ENCODE measurements around the gene ATAD3A.
"Not testable (repeated sequence)": the region's sequence is repeated elsewhere in the genome, so short reads cannot be mapped to it uniquely, and the experiment has no call there.

Gene ATAD3A

DNA sequence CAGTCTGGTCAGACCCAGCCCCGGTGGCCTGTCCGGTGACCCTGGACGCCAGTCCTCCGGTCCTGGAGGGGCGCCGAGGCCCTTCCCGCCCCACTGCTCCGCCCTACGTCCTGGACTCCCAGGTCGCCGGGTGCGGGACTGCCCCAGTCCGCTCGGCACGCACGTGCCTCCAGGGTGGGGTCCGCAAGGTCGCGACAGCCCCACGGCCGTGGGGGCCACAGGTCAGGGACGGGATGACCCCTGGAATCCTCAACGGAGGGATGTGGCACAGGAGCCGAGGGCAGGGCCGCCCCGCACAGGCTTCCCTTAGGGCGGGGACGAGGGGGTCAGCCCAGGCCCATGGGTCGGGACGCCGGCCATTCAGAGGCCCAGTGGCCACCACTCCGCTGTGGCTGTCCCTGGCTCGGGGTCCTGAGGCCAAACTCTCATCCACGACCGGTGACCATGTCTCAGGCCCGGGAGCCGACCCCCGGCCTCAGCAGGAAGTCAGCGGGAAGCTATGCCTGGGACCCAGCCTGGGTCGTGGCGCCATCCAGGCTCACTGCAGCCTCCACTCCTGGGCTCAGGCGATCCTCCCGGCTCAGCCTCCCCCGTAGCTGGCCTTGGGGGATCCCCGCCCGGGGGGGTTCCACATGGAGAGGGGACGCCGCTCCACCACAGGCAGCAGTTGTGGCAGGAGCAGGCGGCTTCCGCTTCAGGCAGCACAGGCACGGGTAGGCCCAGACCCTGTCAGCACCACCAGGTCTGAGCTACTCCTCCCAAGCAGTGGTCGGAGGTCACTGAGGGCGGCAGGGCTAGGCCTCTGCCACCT is 29.1 kb downstream of the ATAD3A start:
- DNase-seq: no peak

DNA sequence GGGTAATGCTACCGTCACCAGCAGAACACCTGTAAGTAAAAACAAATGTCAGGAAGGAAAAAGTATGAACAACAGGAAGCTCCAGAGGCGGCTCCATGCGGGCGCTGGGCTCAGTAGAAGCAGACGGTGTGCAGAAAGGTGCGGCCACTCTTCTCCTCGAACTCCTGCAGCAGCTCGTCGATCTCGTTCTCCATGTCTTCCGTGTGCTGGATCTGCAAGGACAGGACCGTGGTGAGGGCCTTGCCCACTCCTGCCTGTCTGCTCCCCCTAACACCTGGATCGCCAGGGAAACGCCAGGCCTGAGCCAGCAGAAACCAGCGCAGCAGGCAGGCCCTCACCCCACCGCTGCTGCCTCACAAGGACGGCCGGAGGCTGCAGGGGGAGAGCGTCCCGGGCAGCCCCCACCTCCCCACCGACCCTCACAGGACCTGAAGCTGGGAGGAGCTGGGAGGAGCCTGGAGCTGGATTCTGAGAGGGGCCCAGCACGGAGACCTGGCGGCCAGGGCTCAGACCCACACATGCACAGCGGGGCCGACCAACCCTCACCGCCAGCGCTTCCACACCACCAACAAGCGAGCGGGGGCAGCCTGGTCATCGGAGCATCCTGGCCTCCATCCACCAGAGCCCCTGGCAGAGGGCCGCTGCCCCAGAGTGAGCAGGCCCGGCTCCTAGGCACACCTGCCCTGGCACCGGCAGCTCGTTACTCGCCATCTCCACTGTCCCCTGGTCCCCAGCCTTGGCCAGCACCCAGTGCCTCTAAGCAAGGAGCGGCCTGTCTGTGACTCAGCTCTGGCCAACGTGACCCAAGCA is 30.2 kb downstream of the ATAD3A start:
- no peak for DNase-seq

DNA sequence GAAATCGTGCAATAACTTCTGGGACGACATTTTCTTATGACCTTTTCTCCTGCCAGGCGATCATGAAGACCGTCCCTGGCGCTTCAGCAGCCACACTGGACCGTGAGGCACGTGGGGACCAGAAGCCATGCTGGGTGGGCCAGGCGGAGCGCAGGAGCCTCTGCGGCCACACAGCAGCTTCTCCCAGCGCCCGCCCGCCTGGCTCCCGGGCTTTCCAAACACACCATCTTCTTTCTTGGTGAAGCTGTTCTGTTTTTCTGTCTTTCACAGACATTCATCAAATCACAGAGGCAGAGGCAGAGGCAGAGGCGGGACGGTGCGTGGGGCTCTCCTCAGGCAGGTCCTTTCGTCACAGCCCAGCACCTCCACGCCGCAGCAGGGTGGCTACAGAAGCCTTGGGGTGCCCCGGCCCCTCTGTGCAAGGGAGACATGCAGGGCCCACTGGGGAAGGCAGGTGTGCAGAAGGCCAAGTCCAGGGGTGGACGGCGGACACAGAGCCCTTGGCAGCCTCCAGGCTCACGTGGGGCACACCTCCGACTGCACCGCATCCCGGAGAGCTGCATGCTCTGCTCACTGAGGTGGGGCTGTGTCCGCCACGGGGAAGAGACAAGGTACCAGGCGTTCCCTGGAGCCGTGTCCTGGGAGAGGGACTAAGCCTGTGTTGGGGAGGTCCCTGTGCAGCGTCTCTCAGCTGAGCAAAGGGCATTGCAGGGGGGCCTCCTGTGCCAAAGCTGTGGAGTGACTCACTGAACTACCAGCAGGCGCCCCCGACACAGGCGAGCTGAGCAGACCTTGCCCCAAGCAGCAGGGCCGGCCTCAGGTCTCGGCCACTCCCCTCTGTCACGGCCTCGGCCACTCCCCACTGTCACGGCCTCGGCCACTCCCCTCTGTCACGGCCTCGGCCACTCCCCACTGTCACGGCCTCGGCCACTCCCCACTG is 31.1 kb downstream of the ATAD3A start:
- DNase-seq: no peak

DNA sequence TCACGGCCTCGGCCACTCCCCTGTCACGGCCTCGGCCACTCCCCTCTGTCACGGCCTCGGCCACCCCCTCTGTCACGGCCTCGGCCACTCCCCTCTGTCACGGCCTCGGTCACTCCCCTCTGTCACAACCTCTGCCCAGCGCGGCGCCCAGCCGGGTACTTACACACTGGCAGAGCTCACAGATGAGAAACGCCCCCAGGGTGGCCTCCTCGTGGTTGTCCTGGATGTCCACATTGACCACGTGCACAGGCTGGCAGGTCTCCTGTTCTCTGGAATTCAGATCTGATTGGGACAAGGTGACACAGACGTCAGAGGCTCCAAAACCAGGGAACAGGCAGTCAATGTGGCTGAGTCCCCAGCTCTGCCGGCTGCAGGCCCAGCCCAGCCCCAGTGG is 31.7 kb downstream of the ATAD3A start:
- DNase-seq: no peak

DNA sequence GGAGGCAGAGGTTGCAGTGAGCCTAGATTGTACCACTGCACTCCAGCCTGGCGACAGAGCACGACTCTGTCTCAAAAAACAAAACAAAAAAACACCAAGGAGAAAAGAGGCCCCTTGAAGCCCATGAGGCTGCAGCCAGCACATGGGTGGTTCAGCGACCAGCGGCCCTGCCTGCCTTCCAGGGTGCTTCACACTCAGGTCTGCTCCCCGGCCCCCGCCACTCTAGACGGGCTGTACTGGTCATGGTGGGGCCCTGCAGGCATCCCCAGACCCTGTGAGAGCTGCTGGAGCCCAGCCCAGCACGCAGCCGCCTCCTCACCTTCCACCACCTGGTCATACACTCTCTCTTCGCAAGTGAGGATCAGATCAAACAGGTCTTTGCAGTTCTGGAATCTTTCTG is 32.6 kb downstream of the ATAD3A start:
- no peak for DNase-seq

DNA sequence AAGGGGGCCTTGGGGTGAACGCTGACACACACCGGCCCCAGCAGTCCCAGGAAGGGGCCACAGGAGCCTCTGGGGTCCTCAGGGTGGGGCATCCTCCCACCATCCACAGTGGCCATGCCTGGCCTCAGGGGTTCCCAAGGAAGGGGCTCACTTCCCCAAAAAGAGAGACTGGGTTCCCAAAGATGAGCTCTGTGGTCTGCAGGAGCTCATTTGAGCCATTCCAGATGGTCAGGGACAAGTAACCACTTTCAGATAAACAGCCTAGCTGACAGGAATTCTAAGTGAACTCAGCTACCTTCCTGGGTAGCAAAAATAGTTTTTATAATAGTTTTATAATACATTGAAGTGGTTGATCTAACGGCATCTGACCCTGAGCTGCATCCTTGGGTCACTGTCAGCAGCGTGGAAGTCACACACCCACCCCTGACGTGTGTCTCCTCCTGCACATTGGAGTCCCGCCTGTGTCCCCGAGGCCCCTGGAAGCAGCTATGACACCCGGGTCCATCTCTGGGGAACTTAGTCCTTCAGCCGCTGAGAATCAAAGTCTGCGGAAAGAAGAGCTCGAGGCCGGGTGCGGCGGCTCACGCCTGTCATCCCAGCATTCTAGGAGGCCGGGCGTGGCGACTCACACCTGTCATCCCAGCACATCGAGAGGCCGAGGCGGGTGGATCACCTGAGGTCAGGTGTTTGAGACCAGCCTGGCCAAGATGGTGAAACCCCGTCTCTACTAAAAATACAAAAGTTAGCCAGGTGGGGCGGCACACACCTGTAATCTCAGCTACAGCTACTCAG is 34.2 kb downstream of the ATAD3A start:
- no peak for DNase-seq

DNA sequence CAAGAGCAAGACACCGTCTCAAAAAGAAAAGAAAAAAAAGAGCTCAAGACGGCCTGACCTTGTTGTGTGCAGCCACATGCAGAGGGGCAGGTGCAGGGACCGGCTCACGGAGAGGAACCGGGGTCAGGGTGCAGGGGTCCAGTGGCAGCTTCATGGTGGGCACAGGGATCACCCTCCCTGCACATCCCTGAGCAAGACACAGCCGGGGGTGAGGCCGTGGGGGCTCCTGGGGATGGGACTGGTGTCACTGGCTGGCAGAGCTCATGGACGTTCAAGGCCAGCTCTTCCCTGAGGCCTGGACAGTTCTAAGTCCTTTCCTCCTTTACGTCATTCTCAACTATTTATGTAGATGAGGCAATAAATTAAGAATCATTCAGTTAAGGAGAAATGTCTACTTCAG is 35.0 kb downstream of the ATAD3A start:
- DNase-seq: no peak

DNA sequence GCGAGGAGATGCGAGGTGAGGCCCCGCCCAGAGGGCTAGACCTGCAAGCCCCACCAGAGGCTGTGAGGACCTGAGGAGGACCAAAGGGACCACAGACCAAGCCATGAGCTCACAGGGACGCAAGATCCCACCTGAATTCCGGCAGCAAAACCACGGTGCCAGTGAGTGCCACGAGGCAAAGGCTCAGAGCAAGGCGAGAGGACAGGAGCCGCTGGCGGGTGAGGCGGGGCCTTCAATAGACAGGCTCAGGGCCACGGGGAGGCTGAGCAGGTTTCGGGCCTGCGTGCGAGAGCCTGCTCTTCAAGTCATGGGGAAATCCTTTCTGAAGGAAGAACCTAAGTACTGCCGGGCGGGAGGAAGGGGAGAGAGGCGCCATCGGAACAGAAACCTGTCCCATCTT is 35.5 kb downstream of the ATAD3A start:
- DNase-seq: no peak

DNA sequence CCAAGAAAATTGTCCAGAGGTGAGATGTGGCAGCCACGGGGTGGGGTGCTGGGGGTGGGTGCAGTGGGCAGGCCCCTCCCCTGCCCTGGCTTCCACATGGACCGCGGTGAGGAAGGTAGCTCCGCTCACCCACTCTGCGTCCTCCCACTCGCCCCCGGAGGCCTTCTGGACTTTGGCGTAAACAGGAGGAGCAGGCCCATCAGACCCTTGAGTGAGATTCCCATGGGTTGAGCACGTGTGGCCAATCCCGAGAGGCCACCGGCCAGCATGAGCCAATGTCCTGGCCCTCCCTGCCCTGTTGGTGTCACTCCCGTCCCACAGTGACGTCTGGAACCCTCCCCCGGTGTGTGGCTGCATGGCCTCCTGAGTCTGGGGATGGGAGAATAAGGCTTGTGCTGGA is 36.6 kb downstream of the ATAD3A start:
- DNase-seq: no peak

DNA sequence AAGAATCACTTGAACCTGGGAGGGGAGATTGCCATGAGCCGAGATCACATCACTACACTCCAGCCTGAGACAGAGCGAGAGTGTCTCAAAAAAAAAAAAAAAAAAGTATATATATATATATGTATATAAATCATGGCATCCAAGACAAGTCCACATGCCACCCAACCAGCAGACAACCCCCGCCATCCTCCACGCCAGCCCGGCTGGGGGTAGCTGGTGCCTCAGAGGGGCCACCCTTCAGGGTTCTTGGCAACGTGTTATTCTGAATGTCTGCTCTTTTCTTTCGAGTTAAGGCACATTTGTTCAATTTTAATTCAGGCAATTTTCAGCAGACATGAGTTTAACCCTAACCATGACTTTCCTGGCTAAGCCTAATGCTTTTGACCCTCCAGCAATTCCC is 38.1 kb downstream of the ATAD3A start:
- DNase-seq: no peak

DNA sequence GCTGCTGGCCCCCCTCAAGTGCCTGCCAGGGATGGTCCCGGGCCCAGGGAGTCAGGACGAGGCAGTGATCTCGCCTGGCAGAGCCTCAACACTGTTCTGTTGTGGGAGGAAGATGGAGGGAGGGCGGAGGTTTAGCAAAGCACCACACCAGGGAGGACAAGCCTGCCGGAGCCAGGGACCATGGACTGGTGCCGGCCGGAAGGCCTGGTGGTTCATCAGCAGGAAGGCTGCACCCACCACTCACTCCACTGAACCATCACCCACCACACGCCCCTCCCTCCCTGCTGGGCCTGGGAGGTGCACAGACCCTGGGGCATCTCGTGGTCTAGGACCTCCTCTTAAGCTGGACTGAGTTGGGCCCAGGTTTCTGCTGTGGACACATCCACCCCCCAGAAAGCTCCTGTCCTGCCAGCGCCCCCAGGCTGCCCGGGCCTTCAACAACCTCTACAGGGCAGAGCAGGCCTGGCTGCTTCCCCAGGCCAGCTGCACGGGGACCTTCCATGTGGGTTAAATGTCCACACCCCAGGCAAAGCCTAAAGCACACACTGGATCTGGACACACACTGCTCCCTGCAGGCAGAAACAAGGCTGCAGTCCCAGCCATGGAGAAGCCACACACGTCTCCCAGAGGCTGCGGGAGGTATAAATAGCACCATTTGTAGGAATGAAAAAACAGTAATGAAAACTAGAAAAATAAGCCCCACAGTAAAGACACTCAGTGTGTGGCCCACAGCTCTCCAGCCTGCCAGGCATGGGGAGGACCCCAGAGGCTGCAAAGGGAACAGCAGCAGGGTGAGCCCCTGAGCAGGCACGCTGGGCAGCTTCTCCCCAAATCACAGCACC is 38.9 kb downstream of the ATAD3A start:
- DNase-seq: no peak

DNA sequence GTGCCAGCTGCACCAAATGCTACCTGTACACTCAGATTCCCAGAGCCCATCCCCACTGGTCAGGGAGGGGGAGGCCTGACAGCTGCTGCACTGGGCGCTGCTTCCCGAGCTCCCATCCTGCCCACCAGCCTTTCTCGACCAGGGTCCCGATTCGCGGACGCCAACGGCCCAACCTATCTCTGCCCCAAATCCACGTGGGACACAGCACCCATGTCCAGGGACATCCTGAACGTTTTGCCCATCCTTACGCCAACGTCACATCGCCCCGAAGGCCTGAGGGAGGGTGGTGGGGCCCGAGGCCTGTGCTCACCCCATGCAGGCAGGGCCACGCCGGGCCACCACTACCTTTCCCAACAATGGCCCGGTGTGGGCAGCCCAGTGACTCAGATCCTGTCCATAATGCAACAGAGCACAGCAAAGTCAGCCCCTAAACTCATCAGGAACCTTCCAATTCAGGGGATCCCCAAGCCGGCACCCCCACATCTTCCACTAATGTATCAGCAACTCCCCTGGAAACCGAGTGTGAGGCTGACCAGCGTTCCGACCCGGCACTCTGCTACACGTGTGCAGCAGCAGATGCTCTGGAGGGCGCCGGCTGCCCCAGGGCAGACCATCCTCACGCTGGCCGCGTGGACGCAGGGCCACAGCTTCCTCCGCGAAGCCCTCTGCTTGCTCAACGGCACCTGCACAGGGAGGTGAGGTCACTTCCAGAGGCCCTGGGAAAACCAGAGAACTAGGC is 39.7 kb downstream of the ATAD3A start:
- DNase-seq: no peak

DNA sequence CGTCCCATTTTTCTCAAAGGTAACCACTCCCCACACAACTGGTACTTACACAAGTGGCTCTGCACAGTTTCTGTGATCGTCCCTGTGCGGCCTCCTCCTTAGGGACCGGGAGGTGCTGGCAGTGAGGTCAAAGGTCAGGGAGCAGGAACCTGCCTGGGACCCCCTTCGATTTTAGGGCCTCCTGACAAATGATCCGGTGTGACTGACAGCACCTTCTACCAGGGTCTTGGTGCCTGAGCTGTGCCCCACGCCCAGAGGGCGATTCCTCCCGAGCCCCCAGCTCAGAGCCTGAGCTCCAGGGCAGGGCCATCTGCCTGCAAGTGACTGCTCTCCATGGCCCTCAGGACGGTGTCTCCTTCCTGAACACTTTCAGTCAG is 40.3 kb downstream of the ATAD3A start:
- DNase-seq: no peak

DNA sequence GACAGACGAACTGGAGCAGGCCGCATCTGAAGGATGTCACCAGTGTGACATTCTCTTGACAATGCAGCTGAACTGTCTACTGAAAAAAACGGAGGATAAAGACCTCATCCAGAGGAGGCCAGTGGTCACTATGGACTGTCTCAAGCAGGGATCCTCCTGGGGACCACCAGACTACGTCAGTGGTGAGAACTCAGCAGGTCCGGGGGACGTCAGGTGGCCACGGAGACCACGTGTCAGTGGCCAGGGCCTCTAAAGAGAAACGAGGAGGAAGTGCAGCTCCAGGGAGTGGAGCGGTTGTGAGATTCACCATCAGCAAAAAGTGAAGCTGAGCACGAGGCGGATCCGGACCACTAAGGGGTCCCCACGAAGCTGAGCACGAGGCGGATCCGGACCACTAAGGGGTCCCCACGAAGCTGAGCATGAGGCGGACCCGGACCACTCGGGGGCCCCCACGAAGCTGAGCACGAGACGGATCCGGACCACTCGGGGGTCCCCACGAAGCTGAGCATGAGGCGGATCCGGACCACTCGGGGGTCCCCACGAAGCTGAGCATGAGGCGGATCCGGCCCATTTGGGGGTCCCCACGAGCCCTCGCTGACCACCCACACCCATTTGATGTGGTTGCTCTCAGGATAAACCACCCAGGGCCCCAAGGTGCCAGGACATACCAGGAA is 42.0 kb downstream of the ATAD3A start:
- DNase-seq: no peak

DNA sequence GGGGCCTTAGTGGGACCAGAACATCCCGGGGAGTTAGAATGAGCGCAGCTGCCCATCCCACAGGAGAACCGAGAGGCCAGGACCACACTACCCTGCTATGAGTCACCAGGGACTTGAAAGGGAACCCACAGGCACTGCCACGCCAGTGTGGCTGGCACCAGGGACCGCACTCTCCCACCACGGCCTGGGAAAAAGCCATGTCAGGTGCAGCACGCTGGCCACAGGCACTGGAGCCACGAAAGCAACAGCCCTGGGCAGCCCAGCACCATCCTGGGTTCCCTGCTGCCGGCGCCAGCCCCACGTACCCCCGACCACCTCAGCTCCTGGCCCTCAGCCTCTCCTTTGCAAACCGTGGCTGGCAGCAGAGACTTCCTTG is 42.6 kb downstream of the ATAD3A start:
- DNase-seq: no peak

DNA sequence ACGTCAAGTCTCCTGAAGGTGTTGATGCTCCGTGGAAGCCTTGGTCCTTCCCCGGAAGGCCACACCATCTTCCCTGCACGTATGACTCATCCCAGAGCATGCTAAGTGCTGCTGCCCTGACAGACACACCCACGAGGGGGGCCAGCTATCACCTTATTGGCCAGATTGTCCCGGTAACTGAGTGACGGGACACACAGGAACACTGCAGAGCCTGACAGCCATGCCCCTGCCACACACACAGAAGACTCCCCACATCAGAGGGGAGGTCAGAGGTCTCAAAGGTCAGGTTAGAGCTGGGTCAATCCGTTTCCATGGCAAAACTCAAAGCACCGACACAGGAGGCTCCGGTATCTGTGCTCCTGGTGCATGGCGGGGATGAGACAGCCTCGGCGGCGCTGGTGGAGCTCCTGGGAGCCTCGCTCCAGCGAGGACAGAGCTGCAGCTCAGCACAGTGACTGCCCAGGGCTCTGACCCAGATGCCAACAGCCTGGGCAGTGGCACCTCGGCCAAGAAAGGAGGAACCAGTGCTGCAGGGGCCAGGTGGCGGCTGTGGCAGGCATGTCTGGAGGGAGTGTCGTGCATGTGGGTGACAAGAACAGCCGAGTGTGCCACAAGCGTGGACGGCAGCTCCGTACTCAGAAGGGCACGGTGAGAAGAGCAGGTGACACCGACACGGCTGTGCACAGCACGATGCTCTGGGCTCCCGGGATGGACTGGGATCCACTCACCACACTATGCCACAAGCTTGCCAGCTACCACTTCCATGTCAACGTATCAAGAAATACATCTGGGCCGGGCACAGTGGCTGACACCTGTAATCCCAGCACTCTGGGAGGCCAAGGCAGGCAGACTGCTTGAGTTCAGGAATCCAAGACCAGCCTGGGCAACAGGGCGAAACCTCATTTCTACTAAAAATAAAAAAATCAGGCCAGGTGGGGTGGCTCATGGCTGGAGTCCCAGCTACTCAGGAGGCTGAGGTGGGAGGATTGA is 43.3 kb downstream of the ATAD3A start:
- no peak for DNase-seq

DNA sequence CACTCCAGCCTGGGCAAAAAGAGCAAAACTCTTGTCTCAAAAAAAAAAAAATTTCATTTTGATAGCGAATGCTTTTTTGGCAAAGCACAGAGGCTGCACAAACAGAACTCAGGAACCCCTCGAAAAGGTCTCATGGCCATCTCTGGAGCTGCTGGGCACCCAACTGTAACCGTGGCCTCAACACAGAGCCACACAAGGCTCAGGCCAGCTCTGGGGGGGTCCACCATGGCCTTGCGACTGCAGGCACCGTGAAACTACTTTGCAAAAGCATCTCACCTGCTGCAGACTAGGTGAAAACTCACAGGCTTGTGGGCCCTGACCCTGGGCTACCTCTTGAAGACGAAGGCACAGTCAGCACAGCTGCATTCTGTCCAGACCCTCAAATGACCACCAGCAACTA is 44.5 kb downstream of the ATAD3A start:
- no peak for DNase-seq

DNA sequence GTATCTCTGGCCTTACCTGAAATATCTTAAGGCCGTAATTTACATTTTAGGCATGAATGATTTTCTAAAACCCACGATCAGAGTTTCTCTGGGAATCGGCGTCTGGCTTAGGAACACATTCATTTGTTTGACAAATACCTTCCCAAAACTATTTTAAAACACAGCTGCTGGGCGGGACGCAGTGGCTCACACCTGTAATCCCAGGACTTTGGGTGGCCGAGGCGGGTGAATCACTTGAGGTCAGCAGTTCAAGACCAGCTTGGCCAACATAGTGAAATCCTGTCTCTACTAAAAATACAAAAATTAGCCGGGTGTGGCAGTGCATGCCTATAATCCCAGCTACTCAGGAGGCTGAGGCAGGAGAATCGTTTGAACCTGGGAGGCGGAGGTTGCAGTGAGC is 45.0 kb downstream of the ATAD3A start:
- not testable (repeated sequence) for DNase-seq

DNA sequence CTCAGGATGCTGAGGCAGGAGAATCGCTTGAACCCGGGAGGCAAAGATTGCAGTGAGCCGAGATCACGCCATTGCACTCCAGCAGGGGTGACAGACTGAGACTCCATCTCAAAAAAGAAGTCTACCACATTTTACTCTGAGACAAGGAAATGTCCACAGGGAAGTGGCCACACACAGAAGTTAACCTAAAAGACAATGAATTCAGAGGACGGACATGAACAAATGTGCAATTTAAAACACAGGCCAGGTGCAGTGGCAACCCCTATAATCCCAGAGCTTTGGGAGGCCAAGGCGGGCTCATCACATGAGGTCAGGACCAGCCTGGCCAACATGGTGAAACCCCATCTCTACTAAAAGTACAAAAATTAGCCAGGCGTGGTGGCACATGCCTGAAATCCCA is 45.7 kb downstream of the ATAD3A start:
- not testable (repeated sequence) for DNase-seq

Data from DMS153 (cell line).